OCI-LY3 (cell line): ENCODE measurements around the gene SLC6A13.

Experiments used
- H2AFZ ChIP-seq: fragments of 200-600, 300-600 bp; shearing (Covaris generic); 2 replicates; pipeline ENCODE4 v1.6.0; 2014; ENCODE audit warnings: antibody characterized with exemption, low read depth, low read length
- H3K27ac ChIP-seq: fragments of 200-600, 300-600 bp; sonication (generic); 2 replicates; pipeline ENCODE4 v1.5.1; 2014; ENCODE audit warnings: mild to moderate bottlenecking, low read length, moderate library complexity, mixed read lengths
- H3K27me3 ChIP-seq: fragments of 200-600, 300-600 bp; sonication (generic); 2 replicates; pipeline ENCODE4 v1.6.1; 2014; ENCODE audit warnings: low read depth, low read length, mixed read lengths
- H3K36me3 ChIP-seq: fragments of 200-600, 300-600 bp; sonication (generic); replicated peaks from 2 replicates; pipeline ENCODE3; 2014; ENCODE audit warnings: low read depth, low read length, mixed read lengths
- H3K4me1 ChIP-seq: fragments of 300-600, 200-600 bp; sonication (generic); 2 replicates; pipeline ENCODE4 v1.6.1; 2014; ENCODE audit warnings: low read length, mixed read lengths
- H3K4me2 ChIP-seq: fragments of 200-600, 300-600 bp; sonication (generic); 2 replicates; pipeline ENCODE4 v1.6.1; 2014; ENCODE audit warnings: low read length, mixed read lengths
- H3K4me3 ChIP-seq: fragments of 300-600, 200-600 bp; sonication (generic); 2 replicates; pipeline ENCODE4 v1.5.1; 2014; ENCODE audit warnings: antibody characterized with exemption, mild to moderate bottlenecking, low read length, moderate library complexity
- H3K79me2 ChIP-seq: fragments of 300-600, 200-600 bp; shearing (Covaris generic); 2 replicates; pipeline ENCODE4 v1.6.1; 2014; ENCODE audit warnings: mild to moderate bottlenecking, low read length, mixed read lengths
- H3K9ac ChIP-seq: fragments of 300-600, 200-600 bp; shearing (Covaris generic); 2 replicates; pipeline ENCODE4 v1.6.0; 2014; ENCODE audit warnings: mild to moderate bottlenecking, low read length, moderate library complexity
- H3K9me3 ChIP-seq: fragments of 200-600, 300-600 bp; shearing (Covaris generic); 2 replicates; pipeline ENCODE4 v1.6.1; 2014; ENCODE audit warnings: low read length, mixed read lengths; ENCODE audit not compliant: insufficient read depth
- H4K20me1 ChIP-seq: fragments of 200-600, 300-600 bp; sonication (generic); 2 replicates; pipeline ENCODE4 v1.6.1; 2016; ENCODE audit warnings: low read length, mixed read lengths; ENCODE audit not compliant: insufficient read depth
- CTCF ChIP-seq: fragments of 200-600, 300-600 bp; sonication (generic); IDR thresholded peaks from 2 replicates; pipeline ENCODE4 v1.5.1; 2014; ENCODE audit warnings: antibody characterized with exemption, low read length, low read depth
- EZH2phosphoT487 ChIP-seq: fragments of 200-600 bp; shearing (Covaris generic); IDR thresholded peaks from 2 replicates; pipeline ENCODE4 v1.6.1; 2018; ENCODE audit warnings: antibody characterized with exemption, mixed run types, low read depth

Gene SLC6A13

GRCh38 chr12:224330-224729 lies 38.3 kb downstream of the SLC6A13 start:
- Histone ChIP-seq H3K4me1 (no peaks in the 10 kb centered on the region), H3K9me3 (no peaks in the 10 kb centered on the region), H3K79me2 (no peaks in the 10 kb centered on the region), H3K4me3 (no peak overlapping the region), H3K9ac (no peak overlapping the region), H3K36me3 (no peaks in the 10 kb centered on the region), H4K20me1 (no peaks in the 10 kb centered on the region), H3K27me3 (peaks cover 9% of the 10 kb centered on the region; the same call in 1 of the 2 replicates), H3K27ac (no peak overlapping the region), H2AFZ (no peak overlapping the region), H3K4me2 (no peak overlapping the region)
- TF ChIP-seq EZH2phosphoT487 (no peak), CTCF (no peak)

- H2AFZ ChIP-seq = no peak overlapping the region
- no peaks in the 10 kb centered on the region for H4K20me1 ChIP-seq
- no peaks in the 10 kb centered on the region for H3K4me1 ChIP-seq
- H3K4me3 ChIP-seq = no peak overlapping the region
- H3K27me3 ChIP-seq = peaks cover 9% of the 10 kb centered on the region; the same call in 1 of the 2 replicates
- TF ChIP-seq CTCF (no peak), EZH2phosphoT487 (no peak)
- no peaks in the 10 kb centered on the region for H3K9me3 ChIP-seq
- no peak overlapping the region for H3K4me2 ChIP-seq
- no peak overlapping the region for H3K27ac ChIP-seq
- H3K79me2 ChIP-seq = no peaks in the 10 kb centered on the region
- H3K9ac ChIP-seq = no peak overlapping the region
- H3K36me3 ChIP-seq = no peaks in the 10 kb centered on the region
These were observed 38.8 kb downstream of the SLC6A13 start for GRCh38 chr12:223841-224240.

GRCh38 chr12:221736-222135 lies 40.9 kb downstream of the SLC6A13 start:
- no peaks in the 10 kb centered on the region for H3K27me3 ChIP-seq
- H2AFZ ChIP-seq = no peak overlapping the region
- no peaks in the 10 kb centered on the region for H4K20me1 ChIP-seq
- no peaks in the 10 kb centered on the region for H3K9me3 ChIP-seq
- H3K4me2 ChIP-seq = no peak overlapping the region
- H3K27ac ChIP-seq = no peak overlapping the region
- no peaks in the 10 kb centered on the region for H3K79me2 ChIP-seq
- no peaks in the 10 kb centered on the region for H3K36me3 ChIP-seq
- H3K9ac ChIP-seq = no peak overlapping the region
- no peak overlapping the region for H3K4me3 ChIP-seq
- no peak for TF ChIP-seq EZH2phosphoT487
- TF ChIP-seq CTCF = no peak
- H3K4me1 ChIP-seq = no peaks in the 10 kb centered on the region

GRCh38 chr12:220946-221550 lies 41.6 kb downstream of the SLC6A13 start:
- TF ChIP-seq EZH2phosphoT487 = no peak

More at GRCh38 chr12:220946-221550, 41.6 kb downstream of the SLC6A13 start:
- Histone ChIP-seq H2AFZ (no peak overlapping the region), H3K4me1 (no peaks in the 10 kb centered on the region), H3K27ac (no peak overlapping the region), H4K20me1 (no peaks in the 10 kb centered on the region), H3K27me3 (no peaks in the 10 kb centered on the region), H3K79me2 (no peaks in the 10 kb centered on the region), H3K9me3 (no peaks in the 10 kb centered on the region), H3K4me2 (no peak overlapping the region), H3K9ac (no peak overlapping the region), H3K4me3 (no peak overlapping the region), H3K36me3 (no peaks in the 10 kb centered on the region)
